Esophagus squamous epithelium (tissue), 4 donors: ENCODE data around the gene RNF144A.

Experiments used
- POLR2A ChIP-seq, 4 donors: fragments of 450-650 bp; IDR thresholded peaks; one replicate each; pipeline ENCODE4 v1.6.1; 2017; ENCODE audit warnings: antibody characterized with exemption in 4 of 4, mild to moderate bottlenecking in 4 of 4, moderate library complexity in 3 of 4
- TF ChIP-seq, protein P1 (sequence below), 6 experiments: fragments of 450-650 bp in 4 of 6; fragments of 200-600 bp in 2 of 6; sonication (generic) in 2 of 6; IDR thresholded peaks; one replicate each; pipeline ENCODE4 v1.5.1; 2016 to 2019; ENCODE audit warnings: antibody characterized with exemption in 6 of 6, mild to moderate bottlenecking in 4 of 6, moderate library complexity in 4 of 6

DNA sequence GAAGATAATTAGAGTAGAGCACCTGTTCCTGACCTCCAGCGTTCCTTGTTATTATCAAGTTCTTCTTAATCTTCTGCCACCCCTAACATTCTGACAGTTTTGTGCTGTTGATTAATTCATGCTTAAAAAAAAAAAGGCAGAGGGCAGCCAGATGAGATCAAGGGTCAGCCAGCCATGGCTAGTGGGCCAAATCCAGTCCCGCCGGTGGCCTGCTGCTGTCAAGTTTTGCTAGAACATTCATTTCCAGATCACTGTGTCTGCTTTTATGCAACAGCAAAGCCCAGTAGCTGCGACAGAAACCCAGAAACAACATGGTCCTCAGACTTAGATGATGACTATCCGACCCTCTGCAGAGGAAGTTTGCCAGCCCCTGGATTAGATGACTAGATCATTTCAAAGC lies 101.6 kb downstream of the RNF144A start:
- TF ChIP-seq, protein P1, sequence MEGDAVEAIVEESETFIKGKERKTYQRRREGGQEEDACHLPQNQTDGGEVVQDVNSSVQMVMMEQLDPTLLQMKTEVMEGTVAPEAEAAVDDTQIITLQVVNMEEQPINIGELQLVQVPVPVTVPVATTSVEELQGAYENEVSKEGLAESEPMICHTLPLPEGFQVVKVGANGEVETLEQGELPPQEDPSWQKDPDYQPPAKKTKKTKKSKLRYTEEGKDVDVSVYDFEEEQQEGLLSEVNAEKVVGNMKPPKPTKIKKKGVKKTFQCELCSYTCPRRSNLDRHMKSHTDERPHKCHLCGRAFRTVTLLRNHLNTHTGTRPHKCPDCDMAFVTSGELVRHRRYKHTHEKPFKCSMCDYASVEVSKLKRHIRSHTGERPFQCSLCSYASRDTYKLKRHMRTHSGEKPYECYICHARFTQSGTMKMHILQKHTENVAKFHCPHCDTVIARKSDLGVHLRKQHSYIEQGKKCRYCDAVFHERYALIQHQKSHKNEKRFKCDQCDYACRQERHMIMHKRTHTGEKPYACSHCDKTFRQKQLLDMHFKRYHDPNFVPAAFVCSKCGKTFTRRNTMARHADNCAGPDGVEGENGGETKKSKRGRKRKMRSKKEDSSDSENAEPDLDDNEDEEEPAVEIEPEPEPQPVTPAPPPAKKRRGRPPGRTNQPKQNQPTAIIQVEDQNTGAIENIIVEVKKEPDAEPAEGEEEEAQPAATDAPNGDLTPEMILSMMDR (IDR thresholded peaks at IDR 0.05): no peak
- TF ChIP-seq POLR2A (IDR thresholded peaks at IDR 0.05): no peak
